Left cardiac atrium (tissue), 4 donors: ENCODE data around the gene RPUSD1. TPM values are rescaled to one million over a fixed set of nuclear protein-coding genes. Genes with fewer than 3 reads are reported as not detected.
"Not testable (repeated sequence)": the region's sequence is repeated elsewhere in the genome, so short reads cannot be mapped to it uniquely, and the experiment has no call there.

Experiments
- ATAC-seq, 2 donors: fragments of 200-7000 bp; cut with Tn5 transposase; one replicate each; pipeline ENCODE4 v1.9.1; 2020; ENCODE audit warnings: mild to moderate bottlenecking in 2 of 2, moderate library complexity in 2 of 2
- DNase-seq: peaks from one replicate; pipeline ENCODE4 v3.0.0-alpha.2; 2020
- intact Hi-C, 2 donors: fragments of 100-400 bp; cut with DNase I; formaldehyde crosslinking; loops; one replicate each; pipeline versions ENCODE4 v1.14.1 to v1.15.1; 2022 to 2023
- long read RNA-seq: library from polyadenylated mRNA; unstranded; transcript quantifications from one replicate; pipeline ENCODE4 v2.0.0, GENCODE V29; 2021
- total RNA-seq, 2 donors: library from RNA; stranded (reverse); fragmentation: NEBNext Ultra II Directional; extraction: Animal tissue kit (Norgen Biotek cat#: 25700); gene quantifications; one replicate each; pipeline ENCODE4 v1.2.1, GENCODE V29; 2021
- donor health status: DM: no; HTN: yes; CAD: no.
- donor health status: DM: no; HTN: yes; CAD: no; lungs with severe emphysema.
- donor health status: DM: yes; HTN: yes; CAD: no.
- donor health status: Dilated cardiomyopathy.

RPUSD1 gene
- 10 to 100 TPM; 11.1 to 11.4 TPM for total RNA-seq
- long read RNA-seq, transcript RPUSD1-208 (5 exons, 1,835 nt): minor isoform, 5 of 30 reads
- long read RNA-seq, transcript RPUSD1-201 (6 exons, 2,050 nt): major isoform, 13 of 30 reads
- long read RNA-seq, partial matches to known transcripts: 1 of 30 reads
- long read RNA-seq, other reads (novel, unspliced or antisense): 4 of 30 reads

- DNase-seq: peak; percentile 40
- ATAC-seq: peak; percentile 4
- intact Hi-C loops: loop anchor here in 1 of 2 donors (5.0 kb wide), 1 partner anchor 76 kb away; no protein-coding TSS in a partner anchor
Measured at GRCh38 chr16:787978-788398, at the start of gene RPUSD1. RPUSD1 (minus strand) TSS chr16:788381; CDS start chr16:787737, 644 bp downstream.

- ATAC-seq, DNase-seq, intact Hi-C loops: not testable (repeated sequence)
Measured at GRCh38 chr16:836822-837221, 48.6 kb upstream of the RPUSD1 start.

- ATAC-seq (no peak), DNase-seq (no peak)
- intact Hi-C loops: no loop called here
Measured at GRCh38 chr16:836221-836620, 48.0 kb upstream of the RPUSD1 start.

GRCh38 chr16:835373-835772 lies 47.2 kb upstream of the RPUSD1 start:
- intact Hi-C loops: no loop called here
- ATAC-seq: no peak
- no peak for DNase-seq

- no peak for ATAC-seq
- intact Hi-C loops: no loop called here
- DNase-seq: no peak
Measured at GRCh38 chr16:833411-833810, 45.2 kb upstream of the RPUSD1 start.

GRCh38 chr16:832652-833336 lies 44.6 kb upstream of the RPUSD1 start:
- ATAC-seq (no peak), DNase-seq (no peak)
- intact Hi-C loops: no loop called here

GRCh38 chr16:831571-832413 lies 43.6 kb upstream of the RPUSD1 start:
- DNase-seq (no peak), ATAC-seq (no peak)
- intact Hi-C loops: no loop called here

- ATAC-seq (no peak), DNase-seq (no peak)
- intact Hi-C loops: no loop called here
Measured at GRCh38 chr16:830871-831570, 42.8 kb upstream of the RPUSD1 start.

GRCh38 chr16:830107-830870 lies 42.1 kb upstream of the RPUSD1 start:
- ATAC-seq (no peak), DNase-seq (no peak)
- intact Hi-C loops: no loop called here

GRCh38 chr16:828891-829290 lies 40.7 kb upstream of the RPUSD1 start:
- ATAC-seq (no peak), DNase-seq (no peak)
- intact Hi-C loops: no loop called here

GRCh38 chr16:827513-827912 lies 39.3 kb upstream of the RPUSD1 start:
- no peak for DNase-seq
- intact Hi-C loops: no loop called here

GRCh38 chr16:825341-826061 lies 37.3 kb upstream of the RPUSD1 start:
- intact Hi-C loops: no loop called here
- DNase-seq (no peak), ATAC-seq (no peak)

More at GRCh38 chr16:827513-827912, 39.3 kb upstream of the RPUSD1 start:
- ATAC-seq: no peak

GRCh38 chr16:824601-825000 lies 36.4 kb upstream of the RPUSD1 start:
- ATAC-seq: no peak
- no peak for DNase-seq
- intact Hi-C loops: no loop called here

GRCh38 chr16:824194-824593 lies 36.0 kb upstream of the RPUSD1 start:
- no peak for ATAC-seq
- intact Hi-C loops: no loop called here

GRCh38 chr16:822909-823297 lies 34.7 kb upstream of the RPUSD1 start:
- intact Hi-C loops: no loop called here
- no peak for ATAC-seq
- no peak for DNase-seq

More at GRCh38 chr16:824194-824593, 36.0 kb upstream of the RPUSD1 start:
- no peak for DNase-seq

GRCh38 chr16:822174-822908 lies 34.2 kb upstream of the RPUSD1 start:
- intact Hi-C loops: no loop called here
- no peak for ATAC-seq
- no peak for DNase-seq

GRCh38 chr16:821751-822150 lies 33.6 kb upstream of the RPUSD1 start:
- ATAC-seq: no peak
- no peak for DNase-seq
- intact Hi-C loops: no loop called here
